ENCODE data around the gene FUOM. TPM values are rescaled to one million over a fixed set of nuclear protein-coding genes. Genes with fewer than 3 reads are reported as not detected.

FUOM gene
- total and polyA plus RNA-seq, 2 experiments from 2014 or later = 22.1 to 58.1 TPM

DNA sequence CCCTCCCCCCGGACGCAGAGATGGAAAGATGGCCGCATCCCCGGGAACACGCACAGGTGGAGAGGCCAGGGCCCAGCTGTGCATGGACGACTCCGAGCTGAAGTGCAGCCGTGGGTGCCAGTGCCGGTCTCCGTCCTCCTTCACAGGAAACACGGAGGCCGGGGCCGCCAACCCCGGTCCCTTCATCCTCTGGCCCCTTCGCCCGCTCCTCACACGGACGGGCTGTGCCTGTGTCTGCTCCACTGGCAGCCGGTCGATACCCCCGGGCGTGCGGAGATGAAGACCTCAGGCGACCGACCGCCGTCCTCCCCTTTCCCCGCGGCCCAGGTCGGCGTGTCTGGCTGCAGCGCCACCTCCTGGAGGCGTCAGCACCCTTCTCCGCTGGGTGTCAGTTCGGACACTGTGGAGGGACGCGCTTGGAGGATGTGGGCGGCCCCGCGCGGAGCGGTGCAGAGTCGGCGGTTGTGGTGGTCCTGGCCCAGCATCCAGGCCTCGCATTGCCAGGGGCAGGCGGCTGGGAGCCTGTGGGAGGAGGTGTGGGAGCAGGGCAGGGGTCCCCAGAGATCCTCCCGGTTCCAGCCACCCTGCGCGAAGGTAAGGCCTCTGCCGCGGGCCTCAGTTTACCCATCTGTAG, 39.2 kb downstream of the FUOM start:
- DNase-seq (ENCODE audit: low read depth in 1 of 2, low spot score in 1 of 2) = peak; percentile 65 to 87
- Histone ChIP-seq H3K4me3 (peak overlapping the region; percentile 24), H3K9me3 (ENCODE audit: low read depth) (no peaks in the 10 kb centered on the region), H3K27me3 (no peaks in the 10 kb centered on the region), H3K4me1 (ENCODE audit: low read depth) (no peaks in the 10 kb centered on the region), H3K36me3 (no peaks in the 10 kb centered on the region), H3K27ac (no peak overlapping the region)
- TF ChIP-seq, protein P1, sequence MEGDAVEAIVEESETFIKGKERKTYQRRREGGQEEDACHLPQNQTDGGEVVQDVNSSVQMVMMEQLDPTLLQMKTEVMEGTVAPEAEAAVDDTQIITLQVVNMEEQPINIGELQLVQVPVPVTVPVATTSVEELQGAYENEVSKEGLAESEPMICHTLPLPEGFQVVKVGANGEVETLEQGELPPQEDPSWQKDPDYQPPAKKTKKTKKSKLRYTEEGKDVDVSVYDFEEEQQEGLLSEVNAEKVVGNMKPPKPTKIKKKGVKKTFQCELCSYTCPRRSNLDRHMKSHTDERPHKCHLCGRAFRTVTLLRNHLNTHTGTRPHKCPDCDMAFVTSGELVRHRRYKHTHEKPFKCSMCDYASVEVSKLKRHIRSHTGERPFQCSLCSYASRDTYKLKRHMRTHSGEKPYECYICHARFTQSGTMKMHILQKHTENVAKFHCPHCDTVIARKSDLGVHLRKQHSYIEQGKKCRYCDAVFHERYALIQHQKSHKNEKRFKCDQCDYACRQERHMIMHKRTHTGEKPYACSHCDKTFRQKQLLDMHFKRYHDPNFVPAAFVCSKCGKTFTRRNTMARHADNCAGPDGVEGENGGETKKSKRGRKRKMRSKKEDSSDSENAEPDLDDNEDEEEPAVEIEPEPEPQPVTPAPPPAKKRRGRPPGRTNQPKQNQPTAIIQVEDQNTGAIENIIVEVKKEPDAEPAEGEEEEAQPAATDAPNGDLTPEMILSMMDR (IDR thresholded peaks at IDR 0.05; ENCODE audit: low read depth, low read length) = peak; percentile 78

DNA sequence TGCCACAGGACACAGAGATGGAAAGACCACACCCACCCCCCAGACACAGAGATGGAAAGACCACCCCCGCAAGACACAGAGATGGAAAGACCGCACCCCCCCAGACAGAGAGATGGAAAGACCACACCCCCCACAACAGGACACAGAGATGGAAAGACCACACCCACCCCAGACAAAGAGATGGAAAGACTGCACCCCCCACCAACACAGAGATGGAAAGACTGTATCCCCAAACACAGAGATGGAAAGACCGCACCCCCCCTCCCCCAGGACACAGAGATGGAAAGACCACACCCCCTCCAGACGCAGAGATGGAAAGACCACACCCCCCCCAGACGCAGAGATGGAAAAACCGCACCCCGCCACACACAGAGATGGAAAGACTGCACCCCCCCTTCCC, 41.1 kb downstream of the FUOM start:
- H3K4me1 ChIP-seq (ENCODE audit: low read depth) = no peaks in the 10 kb centered on the region
- no peak overlapping the region for H3K27ac ChIP-seq
- TF ChIP-seq, protein P1 (IDR thresholded peaks at IDR 0.05; ENCODE audit: low read depth, low read length) = no peak
- no peak overlapping the region for H3K4me3 ChIP-seq
- H3K36me3 ChIP-seq = peaks cover 7% of the 10 kb centered on the region
- no peaks in the 10 kb centered on the region for H3K9me3 ChIP-seq (ENCODE audit: low read depth)
- no peak for DNase-seq (ENCODE audit: low read depth in 1 of 2, low spot score in 1 of 2)
- H3K27me3 ChIP-seq = no peaks in the 10 kb centered on the region

DNA sequence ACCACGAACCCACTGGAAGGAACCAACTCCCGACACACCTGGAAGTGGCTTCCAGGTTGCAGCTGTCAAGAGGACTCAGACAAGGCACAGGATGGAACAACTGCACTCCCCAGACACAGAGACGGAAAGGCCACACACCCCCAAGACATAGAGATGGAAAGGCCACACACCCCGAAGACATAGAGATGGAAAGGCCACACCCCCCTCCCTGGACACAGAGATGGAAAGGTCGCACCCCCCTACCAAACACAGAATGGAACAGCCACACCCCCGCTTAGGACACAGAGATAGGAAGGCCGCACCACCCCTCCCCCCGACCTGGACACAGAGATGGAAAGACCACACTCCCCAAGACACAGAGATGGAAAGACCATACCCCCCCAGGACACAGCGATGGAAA, 41.6 kb downstream of the FUOM start:
- DNase-seq (ENCODE audit: low read depth in 1 of 2, low spot score in 1 of 2) = no peak
- no peaks in the 10 kb centered on the region for H3K9me3 ChIP-seq (ENCODE audit: low read depth)
- H3K4me3 ChIP-seq = no peak overlapping the region
- TF ChIP-seq, protein P1 (IDR thresholded peaks at IDR 0.05; ENCODE audit: low read depth, low read length) = no peak
- no peak overlapping the region for H3K27ac ChIP-seq
- no peaks in the 10 kb centered on the region for H3K27me3 ChIP-seq
- H3K4me1 ChIP-seq (ENCODE audit: low read depth) = no peaks in the 10 kb centered on the region
- H3K36me3 ChIP-seq = peaks cover 11% of the 10 kb centered on the region

DNA sequence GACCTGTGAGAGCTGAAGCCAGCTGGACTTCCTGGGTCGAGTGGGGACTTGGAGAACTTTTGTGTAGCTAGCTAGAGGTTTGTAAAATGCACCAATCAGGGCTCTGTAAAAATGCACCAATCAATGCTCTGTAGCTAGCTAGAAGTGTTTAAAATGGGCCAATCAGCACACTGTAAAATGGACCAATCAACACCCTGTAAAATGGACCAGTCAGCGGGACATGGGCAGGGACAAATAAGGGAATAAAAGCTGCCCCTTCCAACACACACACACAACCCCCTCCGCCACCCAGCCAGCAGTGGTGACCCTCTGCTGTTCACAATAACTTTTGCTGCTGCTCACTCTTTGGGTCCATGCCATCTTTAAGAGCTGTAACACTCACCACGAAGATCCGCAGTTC, 42.0 kb downstream of the FUOM start:
- Histone ChIP-seq H3K4me3 (no peak overlapping the region), H3K27me3 (no peaks in the 10 kb centered on the region), H3K36me3 (peaks cover 16% of the 10 kb centered on the region), H3K27ac (no peak overlapping the region), H3K9me3 (ENCODE audit: low read depth) (no peaks in the 10 kb centered on the region), H3K4me1 (ENCODE audit: low read depth) (no peaks in the 10 kb centered on the region)
- TF ChIP-seq, protein P1 (IDR thresholded peaks at IDR 0.05; ENCODE audit: low read depth, low read length) = no peak
- DNase-seq (ENCODE audit: low read depth in 1 of 2, low spot score in 1 of 2) = no peak

DNA sequence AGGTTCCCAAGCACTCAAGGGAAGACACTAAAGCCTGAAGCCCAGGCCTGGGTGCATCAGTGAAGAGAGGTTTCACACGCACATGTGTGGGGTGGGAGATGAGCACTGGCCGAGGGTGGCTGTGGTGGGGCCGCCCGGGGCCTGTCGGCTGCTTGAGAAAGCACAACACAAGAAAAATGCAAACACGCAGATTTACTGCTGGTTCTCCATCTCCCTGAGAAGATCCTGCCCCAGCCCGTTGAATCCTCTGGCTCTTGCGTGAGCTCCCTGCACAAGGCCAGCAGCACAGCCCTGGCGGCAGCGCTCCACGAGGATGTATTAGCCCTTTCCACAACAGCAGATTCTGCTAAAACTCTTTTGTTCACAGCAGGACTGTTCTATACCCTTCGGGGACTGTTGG, 42.9 kb downstream of the FUOM start:
- Histone ChIP-seq H3K27ac (no peak overlapping the region), H3K9me3 (ENCODE audit: low read depth) (no peaks in the 10 kb centered on the region), H3K4me1 (ENCODE audit: low read depth) (no peaks in the 10 kb centered on the region), H3K27me3 (no peaks in the 10 kb centered on the region), H3K36me3 (peaks cover 22% of the 10 kb centered on the region), H3K4me3 (no peak overlapping the region)
- TF ChIP-seq, protein P1 (IDR thresholded peaks at IDR 0.05; ENCODE audit: low read depth, low read length) = no peak
- DNase-seq (ENCODE audit: low read depth in 1 of 2, low spot score in 1 of 2) = no peak

Measured in cardiac muscle cell (in vitro differentiated cells and primary cell).